ENCODE results near the gene MRPL52.

GRCh38 chr14:22884076-22884737 is 54.5 kb downstream of the MRPL52 start:
- TF ChIP-seq CTCF (IDR thresholded peaks at IDR 0.05): no peak
- TF ChIP-seq POLR2A (IDR thresholded peaks at IDR 0.05; ENCODE audit: low read depth): no peak
- TF ChIP-seq POLR2AphosphoS5 (IDR thresholded peaks at IDR 0.05): no peak

All from esophagus muscularis mucosa (tissue), 3 donors.